H1 (cell line): ENCODE results near the gene STEAP1B. TPM values are rescaled to one million over a fixed set of nuclear protein-coding genes. Genes with fewer than 3 reads are reported as not detected.

ENCODE experiments used
- CTCF ChIA-PET: fragments of 300-600 bp; sonication (Branson Sonifier 250); formaldehyde crosslinking; loops from one replicate; lab custom pipeline; 2021; ENCODE audit not compliant: partially characterized antibody; lab: Charles Lee
- POLR2A ChIA-PET: fragments of 300-600 bp; sonication (Branson Sonifier 250); formaldehyde crosslinking; loops from one replicate; lab custom pipeline; 2021; ENCODE audit warnings: inconsistent platforms; ENCODE audit not compliant: partially characterized antibody; lab: Charles Lee
- DNase-seq, 2 experiments: peaks; one replicate each; pipeline versions ENCODE4 v3.0.0 to v3.0.0-alpha.2; 2010 to 2022; ENCODE audit warnings: low spot score in 2 of 2, low read depth in 1 of 2, mixed read lengths in 1 of 2
- FAIRE-seq: peaks from 2 replicates; lab custom pipeline; 2011; peaks lifted over from hg19 to GRCh38; lab: Jason Lieb, UNC
- H2AFZ ChIP-seq: 2 replicates; pipeline ENCODE4 v1.8.1; 2012; ENCODE audit warnings: low read length, inconsistent platforms
- H2AK5ac ChIP-seq: 2 replicates; pipeline ENCODE4 v1.6.1; 2013; ENCODE audit warnings: low read depth, low read length
- H2BK120ac ChIP-seq: replicated peaks from 2 replicates; pipeline ENCODE3; 2013; ENCODE audit warnings: low read depth, low read length, inconsistent platforms
- H2BK12ac ChIP-seq: 2 replicates; pipeline ENCODE4 v1.6.1; 2013; ENCODE audit warnings: low read depth, low read length
- H2BK15ac ChIP-seq: 2 replicates; pipeline ENCODE4 v1.6.1; 2013; ENCODE audit warnings: low read length
- H2BK20ac ChIP-seq: 2 replicates; pipeline ENCODE4 v1.6.1; 2013; ENCODE audit warnings: low read length
- H2BK5ac ChIP-seq: 2 replicates; pipeline ENCODE4 v1.6.1; 2013; ENCODE audit warnings: low read depth, low read length
- H3K14ac ChIP-seq: 2 replicates; pipeline ENCODE4 v1.6.1; 2013; ENCODE audit warnings: inconsistent platforms; ENCODE audit not compliant: insufficient read length
- H3K18ac ChIP-seq: 2 replicates; pipeline ENCODE4 v1.6.1; 2013; ENCODE audit warnings: low read length; ENCODE audit errors: extremely low read depth
- H3K23ac ChIP-seq: 2 replicates; pipeline ENCODE4 v1.6.1; 2013; ENCODE audit warnings: inconsistent platforms; ENCODE audit not compliant: insufficient read length
- H3K23me2 ChIP-seq: 2 replicates; pipeline ENCODE4 v1.6.1; 2013; ENCODE audit warnings: low read depth, low read length
- H3K27ac ChIP-seq: 2 replicates; pipeline ENCODE4 v1.6.1; 2011; ENCODE audit warnings: low read depth, low read length, inconsistent platforms
- H3K27me3 ChIP-seq, 4 experiments: replicated peaks in 1 of 4; 1 replicate in 1 of 4; 2 replicates in 3 of 4; pipeline versions ENCODE4 v1.6.1 to v1.8.1; 2011 to 2013; ENCODE audit warnings: low read length in 3 of 4, mild to moderate bottlenecking in 3 of 4, inconsistent platforms in 2 of 4, mixed read lengths in 2 of 4, moderate library complexity in 1 of 4; ENCODE audit not compliant: control insufficient read depth in 3 of 4, insufficient read depth in 3 of 4; ENCODE audit errors: extremely low read depth in 1 of 4
- H3K36me3 ChIP-seq, 4 experiments: 2 replicates each; pipeline versions ENCODE4 v1.6.1 to v1.8.1; 2011 to 2013; ENCODE audit warnings: mild to moderate bottlenecking in 4 of 4, low read length in 3 of 4, moderate library complexity in 2 of 4, control low read depth in 1 of 4, inconsistent platforms in 1 of 4; ENCODE audit not compliant: insufficient read depth in 4 of 4, control insufficient read depth in 2 of 4
- H3K4ac ChIP-seq: replicated peaks from 2 replicates; pipeline ENCODE3; 2013; ENCODE audit warnings: low read length, low read depth, mixed read lengths, inconsistent platforms; ENCODE audit not compliant: insufficient read length
- H3K4me1 ChIP-seq, 4 experiments: replicated peaks in 1 of 4; 1 replicate in 1 of 4; 2 replicates in 3 of 4; pipeline versions ENCODE4 v1.6.1 to v1.8.1; 2011 to 2013; ENCODE audit warnings: low read length in 3 of 4, inconsistent platforms in 2 of 4, mixed read lengths in 1 of 4; ENCODE audit not compliant: insufficient read depth in 4 of 4, control insufficient read depth in 3 of 4
- H3K4me2 ChIP-seq, 2 experiments: 2 replicates each; pipeline versions ENCODE4 v1.6.1 to v1.8.1; 2011 to 2013; ENCODE audit warnings: low read depth in 2 of 2, low read length in 2 of 2, control low read depth in 1 of 2, inconsistent platforms in 1 of 2, mild to moderate bottlenecking in 1 of 2; ENCODE audit not compliant: insufficient read depth in 1 of 2
- H3K4me3 ChIP-seq, 4 experiments: fragments of 200-600, 300-600 bp in 1 of 4; sonication (generic), shearing (Covaris generic), sonication (Bioruptor Twin) in 1 of 4; 2 replicates each; pipeline versions ENCODE4 v1.5.1 to v1.8.1; 2011 to 2016; ENCODE audit warnings: low read length in 4 of 4, low read depth in 3 of 4, control low read depth in 2 of 4, inconsistent platforms in 2 of 4, mild to moderate bottlenecking in 2 of 4, mixed read lengths in 1 of 4, moderate library complexity in 1 of 4; ENCODE audit not compliant: insufficient read depth in 2 of 4; ENCODE audit errors: extremely low read depth in 1 of 4
- H3K56ac ChIP-seq: replicated peaks from 2 replicates; pipeline ENCODE3; 2013; ENCODE audit warnings: low read depth, mild to moderate bottlenecking, mixed read lengths, low read length, inconsistent platforms; ENCODE audit not compliant: insufficient read length
- H3K79me1 ChIP-seq: 2 replicates; pipeline ENCODE4 v1.6.1; 2013; ENCODE audit warnings: low read depth, low read length, control low read depth
- H3K79me2 ChIP-seq, 2 experiments: 2 replicates each; pipeline versions ENCODE4 v1.6.1 to v1.8.1; 2012 to 2013; ENCODE audit warnings: low read length in 2 of 2, mild to moderate bottlenecking in 2 of 2, inconsistent platforms in 1 of 2; ENCODE audit not compliant: insufficient read depth in 2 of 2, control insufficient read depth in 1 of 2
- H3K9ac ChIP-seq, 4 experiments: replicated peaks in 1 of 4; 1 replicate in 1 of 4; 2 replicates in 3 of 4; pipeline versions ENCODE4 v1.6.1 to v1.8.1; 2011 to 2013; ENCODE audit warnings: low read depth in 3 of 4, low read length in 3 of 4, control low read depth in 2 of 4, mild to moderate bottlenecking in 2 of 4, moderate library complexity in 2 of 4, inconsistent platforms in 1 of 4; ENCODE audit errors: extremely low read depth in 1 of 4
- H3K9me3 ChIP-seq, 2 experiments: 2 replicates each; pipeline versions ENCODE4 v1.6.1 to v1.8.1; 2012 to 2013; ENCODE audit warnings: mild to moderate bottlenecking in 2 of 2, moderate library complexity in 2 of 2, control low read depth in 1 of 2, inconsistent platforms in 1 of 2, low read depth in 1 of 2, low read length in 1 of 2, mixed read lengths in 1 of 2; ENCODE audit not compliant: insufficient read depth in 2 of 2
- H4K20me1 ChIP-seq, 2 experiments: replicated peaks in 1 of 2; 2 replicates each; pipeline versions ENCODE3 to v1.8.1; 2011 to 2013; ENCODE audit warnings: inconsistent platforms in 2 of 2, low read length in 2 of 2, mild to moderate bottlenecking in 1 of 2; ENCODE audit not compliant: insufficient read depth in 2 of 2, control insufficient read depth in 1 of 2
- H4K5ac ChIP-seq: 2 replicates; pipeline ENCODE4 v1.6.1; 2013; ENCODE audit warnings: low read length, low read depth, mixed read lengths, inconsistent platforms; ENCODE audit not compliant: insufficient read length
- H4K8ac ChIP-seq: 2 replicates; pipeline ENCODE4 v1.8.0; 2013; ENCODE audit warnings: mild to moderate bottlenecking, moderate library complexity, low read length, inconsistent platforms; ENCODE audit not compliant: insufficient read depth; ENCODE audit errors: extremely low read depth
- H4K91ac ChIP-seq: replicated peaks from 2 replicates; pipeline ENCODE3; 2013; ENCODE audit warnings: low read length, mixed read lengths, inconsistent platforms; ENCODE audit not compliant: insufficient read length
- CTBP2 ChIP-seq: IDR thresholded peaks from 2 replicates; pipeline ENCODE4 v1.7.0; 2011; ENCODE audit warnings: borderline replicate concordance, mild to moderate bottlenecking, moderate library complexity, mixed read lengths, low read length; ENCODE audit not compliant: insufficient read depth, insufficient read length
- EZH2 ChIP-seq: fragments of 200-600 bp; sonication (generic); IDR thresholded peaks from 2 replicates; pipeline ENCODE4 v1.7.1; 2012; ENCODE audit warnings: low read depth, mild to moderate bottlenecking, moderate library complexity, low read length, inconsistent platforms; ENCODE audit not compliant: severe bottlenecking
- HDAC2 ChIP-seq, 2 experiments: fragments of 300-600 bp in 1 of 2; sonication (generic) in 1 of 2; IDR thresholded peaks; 2 replicates each; pipeline ENCODE4 v1.6.1; 2011 to 2012; ENCODE audit warnings: low read depth in 2 of 2, low read length in 2 of 2, mild to moderate bottlenecking in 2 of 2, moderate library complexity in 2 of 2, borderline replicate concordance in 1 of 2, inconsistent platforms in 1 of 2
- NANOG ChIP-seq: IDR thresholded peaks from 2 replicates; pipeline ENCODE4 v1.6.1; 2011; ENCODE audit warnings: low read length, low read depth, mild to moderate bottlenecking, inconsistent platforms; ENCODE audit not compliant: insufficient read depth, poor library complexity, severe bottlenecking
- SIX5 ChIP-seq: IDR thresholded peaks from 2 replicates; pipeline ENCODE4 v1.6.1; 2011; ENCODE audit warnings: mild to moderate bottlenecking, low read depth, low read length
- TAF7 ChIP-seq: optimal IDR thresholded peaks from 2 replicates; pipeline ENCODE3; 2011; ENCODE audit warnings: low read depth, mild to moderate bottlenecking, inconsistent platforms, low read length, moderate library complexity, borderline replicate concordance
- YY1 ChIP-seq: IDR thresholded peaks from 2 replicates; pipeline ENCODE4 v1.6.1; 2011; ENCODE audit warnings: low read depth, mild to moderate bottlenecking, low read length
- WGBS, 2 experiments: shearing (Covaris generic) in 1 of 2; methylation state at CpG; one replicate each; pipeline versions ENCODE4 v1.1.6 to v1.1.7; 2013 to 2015; ENCODE audit warnings: low lambda C conversion rate in 2 of 2, mixed read lengths in 2 of 2, inconsistent platforms in 1 of 2, low coverage in 1 of 2, missing lambda C conversion rate in 1 of 2; ENCODE audit not compliant: insufficient replicate concordance in 2 of 2, insufficient coverage in 1 of 2, insufficient read length in 1 of 2; ENCODE audit errors: extremely low coverage in 1 of 2, missing lambda C conversion rate in 1 of 2; 5-methylcytosine and 5-hydroxymethylcytosine counted together
- polyA plus RNA-seq, 7 experiments: library from polyadenylated mRNA; depleted of rRNA in 3 of 7; stranded (reverse) in 5 of 7; unstranded in 2 of 7; fragments of >200 nt in 5 of 7; fragments of 200-250 nt in 2 of 7; gene quantifications; 1 replicate in 5 of 7; 2 replicates in 1 of 7; 4 replicates in 1 of 7; pipeline versions ENCODE4 v1.2.1 to v1.2.3, GENCODE V29; 2011 to 2013; ENCODE audit warnings: missing spikeins in 2 of 7, mixed read lengths in 2 of 7
- total RNA-seq: library from RNA; stranded (reverse); fragmentation: NEBNext Ultra II Directional; extraction: Animal tissue kit (Norgen Biotek cat#: 25700); gene quantifications from 2 replicates; pipeline ENCODE4 v1.2.1, GENCODE V29; 2021

The STEAP1B gene
- total and polyA plus RNA-seq, 2 of the 8 experiments (the other 6 are each of a cell fraction or from before 2014, with no cell fraction given), result 5.4 to 8.7 TPM

- Histone ChIP-seq H3K27me3 (no peaks in the 10 kb centered on the region), H3K14ac (no peak overlapping the region), H2BK5ac (no peak overlapping the region), H2AK5ac (no peak overlapping the region), H3K4ac (no peak overlapping the region), H3K4me3 (no peak overlapping the region), H3K36me3 (no peaks in the 10 kb centered on the region), H2BK15ac (no peak overlapping the region), H3K18ac (no peak overlapping the region), H3K27ac (no peak overlapping the region), H3K4me2 (no peak overlapping the region), H2BK12ac (no peak overlapping the region), H4K8ac (no peak overlapping the region), H3K23me2 (no peaks in the 10 kb centered on the region), H4K91ac (no peak overlapping the region), H2BK120ac (no peak overlapping the region), H3K9ac (no peak overlapping the region), H3K79me2 (no peaks in the 10 kb centered on the region), H3K23ac (no peak overlapping the region), H3K4me1 (no peaks in the 10 kb centered on the region), H2BK20ac (no peak overlapping the region), H2AFZ (no peak overlapping the region), H3K79me1 (no peaks in the 10 kb centered on the region), H4K5ac (no peak overlapping the region), H3K56ac (no peak overlapping the region), H4K20me1 (no peaks in the 10 kb centered on the region), H3K9me3 (no peaks in the 10 kb centered on the region)
- no peak for FAIRE-seq
- DNase-seq, result no peak
- TF ChIP-seq SIX5 (no peak), EZH2 (no peak), HDAC2 (IDR thresholded peaks at IDR 0.05; ENCODE audit: borderline replicate concordance in 1 of 2, low read depth in 2 of 2, low read length in 2 of 2) (no peak), YY1 (no peak), NANOG (no peak), CTBP2 (no peak), TAF7 (no peak)
- ChIA-PET CTCF (interaction anchor here (0.9 to 1.5 kb wide), 3 partner anchors 9 to 261 kb away, joined by 3 to 4 read pairs (median 3); no protein-coding TSS in a partner anchor), POLR2A (no interaction called here)
- 87% methylated on average over 2 of the region's 2 CpGs; no CpG with 5 or more reads in 1 of the 2 experiments for WGBS, 2 experiments
Measured at GRCh38 chr7:22373911-22374310, 126.1 kb downstream of the STEAP1B start.
